Spleen (tissue), 11 donors: Measurements from ENCODE around the gene ZNF124. TPM values are rescaled to one million over a fixed set of nuclear protein-coding genes. Genes with fewer than 3 reads are reported as not detected.

ENCODE experiments used
- DNase-seq: peaks from one replicate; pipeline ENCODE4 v3.0.0-alpha.2; 2020
- H3K27ac ChIP-seq, 8 donors: fragments of 200-600 bp; sonication (generic) in 7 of 8; 1 replicate in 4 of 8; 2 replicates in 4 of 8; pipeline versions ENCODE4 v1.5.0 to v1.8.0; 2016 to 2021; ENCODE audit warnings: inconsistent platforms in 4 of 8, mild to moderate bottlenecking in 4 of 8, moderate library complexity in 1 of 8
- H3K27me3 ChIP-seq, 7 donors: fragments of 200-600 bp; sonication (generic) in 6 of 7; replicated peaks in 1 of 7; 1 replicate in 4 of 7; 2 replicates in 3 of 7; pipeline versions ENCODE4 v1.5.0 to v1.8.0; 2016 to 2021; ENCODE audit warnings: inconsistent platforms in 3 of 7, mild to moderate bottlenecking in 1 of 7
- H3K36me3 ChIP-seq, 6 donors: fragments of 200-600 bp; sonication (generic) in 5 of 6; 1 replicate in 4 of 6; 2 replicates in 2 of 6; pipeline versions ENCODE4 v1.5.0 to v1.8.0; 2016 to 2021; ENCODE audit warnings: inconsistent platforms in 2 of 6
- H3K4me1 ChIP-seq, 6 donors: fragments of 200-600 bp; sonication (generic) in 5 of 6; 1 replicate in 3 of 6; 2 replicates in 3 of 6; pipeline versions ENCODE4 v1.5.0 to v1.8.0; 2016 to 2021; ENCODE audit warnings: inconsistent platforms in 3 of 6
- H3K4me3 ChIP-seq, 8 donors: fragments of 200-600 bp; sonication (generic) in 7 of 8; 1 replicate in 4 of 8; 2 replicates in 4 of 8; pipeline versions ENCODE4 v1.5.0 to v1.8.0; 2016 to 2021; ENCODE audit warnings: inconsistent platforms in 4 of 8, mild to moderate bottlenecking in 4 of 8, moderate library complexity in 2 of 8
- H3K9me3 ChIP-seq, 8 donors: fragments of 200-600 bp; sonication (generic) in 7 of 8; 1 replicate in 4 of 8; 2 replicates in 4 of 8; pipeline versions ENCODE4 v1.5.0 to v1.8.0; 2016 to 2021; ENCODE audit warnings: inconsistent platforms in 4 of 8
- POLR2A ChIP-seq, 3 donors: fragments of 450-650 bp; IDR thresholded peaks; one replicate each; pipeline ENCODE4 v1.5.1; 2017; ENCODE audit warnings: antibody characterized with exemption in 3 of 3, mild to moderate bottlenecking in 1 of 3
- POLR2AphosphoS5 ChIP-seq, 3 donors: sonication (generic); formaldehyde crosslinking; IDR thresholded peaks; one replicate each; pipeline ENCODE4 v1.5.1; 2017; ENCODE audit warnings: antibody characterized with exemption in 3 of 3
- WGBS, 5 donors: extraction: QIAGEN DNeasy Blood & Tissue Kit in 3 of 5; methylation state at CpG; one replicate each; pipeline versions ENCODE4 v1.1.5 to v1.1.7; 2013 to 2018; 5-methylcytosine and 5-hydroxymethylcytosine counted together
- intact Hi-C: fragments of 100-400 bp; cut with DNase I; formaldehyde crosslinking; loops from one replicate; pipeline ENCODE4 v1.15.0; 2023; ENCODE audit warnings: low total_unique reads
- polyA plus RNA-seq, 3 donors: library from polyadenylated mRNA; stranded (reverse); fragments of 200-250 nt; gene quantifications; one replicate each; pipeline ENCODE4 v1.2.1, GENCODE V29; 2013
- total RNA-seq, 7 donors: library from RNA; depleted of rRNA in 3 of 7; stranded (reverse); fragments of >200 nt in 3 of 7; fragmentation: NEBNext Ultra II Directional in 4 of 7; extraction: Animal tissue kit (Norgen Biotek cat#: 25700) in 4 of 7; gene quantifications; one replicate each; pipeline versions ENCODE4 v1.1.0 to v1.2.1, GENCODE V29; 2016 to 2021
- TF ChIP-seq, protein P1 (sequence below), 11 experiments: fragments of 200-600 bp in 7 of 11; fragments of 450-650 bp in 4 of 11; sonication (generic) in 4 of 11; IDR thresholded peaks in 8 of 11; conservative IDR thresholded peaks in 3 of 11; 1 replicate in 7 of 11; 2 replicates in 4 of 11; pipeline versions ENCODE4 v1.4.0 to v1.8.0; 2016 to 2021; ENCODE audit warnings: antibody characterized with exemption in 11 of 11, inconsistent platforms in 4 of 11, mild to moderate bottlenecking in 1 of 11
- donor health status: healthy with polysubstance abuse.
- donor health status: DM: no; HTN: no; CAD: no; lungs with moderate emphysema.
- donor health status: DM: no; HTN: no; CAD: no.
- donor health status: Bipolar disorder and iron deficiency.
- donor health status: healthy.
- donor health status: DM: no; HTN: no; CAD: no.
- donor health status: DM: yes; HTN: yes; CAD: no.

Gene ZNF124
- total and polyA plus RNA-seq, 10 donors = 2.7 to 44.5 (median 37.4) TPM

DNA sequence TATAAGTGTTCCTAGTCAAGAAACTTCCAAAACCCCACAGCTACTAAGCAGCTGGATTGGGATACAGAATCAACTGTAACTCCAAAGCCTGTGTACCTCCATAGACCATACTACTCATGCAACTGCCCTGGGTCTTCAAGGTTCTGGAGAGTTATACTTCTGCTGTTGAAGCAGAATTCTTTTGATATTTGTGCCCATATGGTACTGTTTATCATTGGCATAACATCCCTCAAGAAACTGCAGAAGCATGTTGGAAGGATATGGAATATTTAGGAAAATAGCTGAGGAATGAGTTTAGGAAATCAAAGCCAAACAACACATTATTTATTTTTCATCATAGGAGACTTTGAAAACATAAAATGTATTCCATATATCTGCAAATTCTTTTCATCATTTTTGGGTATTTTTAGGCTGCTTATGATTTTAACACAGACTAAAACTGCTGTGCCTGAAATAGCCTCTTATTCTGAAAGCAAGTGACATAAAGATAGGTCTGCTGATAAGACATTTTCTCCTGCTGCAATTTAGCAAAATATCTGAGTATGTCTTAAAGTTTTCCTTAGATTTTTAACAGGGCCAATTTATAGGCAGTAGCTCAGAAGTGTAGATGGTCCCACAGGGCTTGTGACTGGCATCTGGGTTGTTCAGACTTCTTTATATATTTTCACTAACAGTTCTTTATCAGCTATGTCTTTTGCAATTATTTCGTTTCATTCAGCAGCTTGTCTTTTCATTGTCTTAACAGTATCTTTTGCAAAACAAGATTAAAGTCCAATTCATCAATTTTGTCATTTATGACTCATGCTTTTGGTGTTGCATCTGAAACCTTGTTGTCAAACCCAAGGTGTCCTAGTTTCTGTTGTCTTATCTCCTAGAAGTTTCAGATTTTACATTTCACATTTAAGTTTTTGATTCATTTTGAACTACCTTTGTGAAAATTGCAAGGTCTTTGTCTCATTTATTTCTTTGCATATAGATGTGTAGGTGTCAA, 41.1 kb upstream of the ZNF124 start:
- H3K27ac ChIP-seq = peak overlapping the region in 2 of 8 donors; percentile 98 to 99
- no peaks in the 10 kb centered on the region for H3K9me3 ChIP-seq
- H3K27me3 ChIP-seq = no peaks in the 10 kb centered on the region
- H3K4me3 ChIP-seq = no peak overlapping the region
- TF ChIP-seq, protein P1, sequence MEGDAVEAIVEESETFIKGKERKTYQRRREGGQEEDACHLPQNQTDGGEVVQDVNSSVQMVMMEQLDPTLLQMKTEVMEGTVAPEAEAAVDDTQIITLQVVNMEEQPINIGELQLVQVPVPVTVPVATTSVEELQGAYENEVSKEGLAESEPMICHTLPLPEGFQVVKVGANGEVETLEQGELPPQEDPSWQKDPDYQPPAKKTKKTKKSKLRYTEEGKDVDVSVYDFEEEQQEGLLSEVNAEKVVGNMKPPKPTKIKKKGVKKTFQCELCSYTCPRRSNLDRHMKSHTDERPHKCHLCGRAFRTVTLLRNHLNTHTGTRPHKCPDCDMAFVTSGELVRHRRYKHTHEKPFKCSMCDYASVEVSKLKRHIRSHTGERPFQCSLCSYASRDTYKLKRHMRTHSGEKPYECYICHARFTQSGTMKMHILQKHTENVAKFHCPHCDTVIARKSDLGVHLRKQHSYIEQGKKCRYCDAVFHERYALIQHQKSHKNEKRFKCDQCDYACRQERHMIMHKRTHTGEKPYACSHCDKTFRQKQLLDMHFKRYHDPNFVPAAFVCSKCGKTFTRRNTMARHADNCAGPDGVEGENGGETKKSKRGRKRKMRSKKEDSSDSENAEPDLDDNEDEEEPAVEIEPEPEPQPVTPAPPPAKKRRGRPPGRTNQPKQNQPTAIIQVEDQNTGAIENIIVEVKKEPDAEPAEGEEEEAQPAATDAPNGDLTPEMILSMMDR (IDR thresholded peaks at IDR 0.05 in 8 of 11, conservative IDR thresholded peaks at IDR 0.05 in 3 of 11) = no peak
- TF ChIP-seq POLR2AphosphoS5 (IDR thresholded peaks at IDR 0.05) = no peak
- 57 to 71% (median 62%) methylated on average over 1 of the region's 1 CpG for WGBS, 5 donors
- intact Hi-C loops = no loop called here
- H3K36me3 ChIP-seq = peaks cover 0 to 16% (median 0%) of the 10 kb centered on the region in 6 donors
- H3K4me1 ChIP-seq = peaks cover 19 to 50% (median 35%) of the 10 kb centered on the region in 6 donors
- DNase-seq = no peak

DNA sequence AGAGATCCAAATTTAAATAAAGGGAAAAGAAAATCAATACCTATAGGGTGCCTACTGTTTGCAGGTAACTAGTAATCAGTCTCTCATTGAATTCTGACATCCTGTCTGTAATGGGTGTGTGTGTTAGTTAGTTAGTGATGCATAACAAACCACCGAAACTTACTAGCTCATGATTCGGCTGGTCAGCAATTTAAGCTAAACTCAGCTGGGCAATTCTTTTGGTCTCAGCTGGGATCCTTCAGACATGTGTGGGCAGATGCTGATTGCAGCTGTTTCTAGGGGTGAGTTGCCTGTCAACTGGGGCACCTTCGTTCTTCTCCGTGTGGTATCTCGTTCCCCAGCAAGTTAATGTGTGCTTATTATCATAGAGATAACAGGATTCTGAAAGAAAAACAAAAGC, 40.2 kb upstream of the ZNF124 start:
- TF ChIP-seq, protein P1 (IDR thresholded peaks at IDR 0.05 in 8 of 11, conservative IDR thresholded peaks at IDR 0.05 in 3 of 11) = no peak
- TF ChIP-seq POLR2A (IDR thresholded peaks at IDR 0.05) (no peak), POLR2AphosphoS5 (IDR thresholded peaks at IDR 0.05) (no peak)
- peaks cover 0 to 25% (median 0%) of the 10 kb centered on the region in 6 donors for H3K36me3 ChIP-seq
- peak overlapping the region in 1 of 8 donors; percentile 28 for H3K4me3 ChIP-seq
- H3K9me3 ChIP-seq = peaks cover 0 to 6% (median 0%) of the 10 kb centered on the region in 8 donors
- H3K4me1 ChIP-seq = peaks cover 19 to 59% (median 42%) of the 10 kb centered on the region in 6 donors
- intact Hi-C loops = no loop called here
- peak overlapping the region in 5 of 8 donors; percentile 9 to 99 (median 98) for H3K27ac ChIP-seq
- H3K27me3 ChIP-seq = no peaks in the 10 kb centered on the region
- WGBS, 5 donors = 54 to 76% (median 62%) methylated on average over 5 of the region's 5 CpGs
- DNase-seq = no peak

DNA sequence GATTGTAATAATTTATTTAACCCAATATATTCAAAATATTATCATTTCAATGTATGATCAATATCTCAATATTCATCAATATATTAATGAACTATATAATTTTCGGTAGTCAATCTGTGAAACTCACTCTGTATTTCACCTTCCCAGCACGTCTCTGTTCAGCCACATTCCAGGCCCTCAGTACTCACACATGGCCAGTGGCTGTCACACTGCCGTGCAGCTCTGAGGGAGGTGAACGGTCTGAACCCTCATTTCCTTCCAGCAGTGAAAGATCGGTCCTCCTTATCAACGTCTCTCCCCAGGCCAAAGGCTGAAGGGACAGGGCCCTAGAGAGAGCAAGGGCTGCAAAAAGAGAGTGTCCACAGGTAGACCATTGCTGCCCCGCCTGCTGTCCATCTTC, 39.5 kb upstream of the ZNF124 start:
- intact Hi-C loops = no loop called here
- Histone ChIP-seq H3K27me3 (no peaks in the 10 kb centered on the region), H3K9me3 (peaks cover 0 to 13% (median 0%) of the 10 kb centered on the region in 8 donors), H3K4me3 (peak overlapping the region in 2 of 8 donors; percentile 81 to 86), H3K27ac (peak overlapping the region in 7 of 8 donors; percentile 87 to 99 (median 97)), H3K36me3 (peaks cover 0 to 31% (median 3%) of the 10 kb centered on the region in 6 donors), H3K4me1 (peaks cover 19 to 66% (median 43%) of the 10 kb centered on the region in 6 donors)
- TF ChIP-seq POLR2A (IDR thresholded peaks at IDR 0.05) (no peak), POLR2AphosphoS5 (IDR thresholded peaks at IDR 0.05) (no peak)
- TF ChIP-seq, protein P1 (IDR thresholded peaks at IDR 0.05 in 8 of 11, conservative IDR thresholded peaks at IDR 0.05 in 3 of 11) = no peak
- DNase-seq = no peak
- 48 to 64% (median 55%) methylated on average over 7 of the region's 7 CpGs for WGBS, 5 donors
